A549 (cell line): ENCODE data around the gene PPP1R14B.

Source experiments
- BCL3 ChIP-seq: fragments of >200 bp; sonication (Bioruptor Twin); formaldehyde crosslinking; IDR thresholded peaks from 3 replicates; pipeline ENCODE4 v1.6.1; 2016
- CTCF ChIP-seq: fragments of >200 bp; sonication (Bioruptor Twin); formaldehyde crosslinking; IDR thresholded peaks from 3 replicates; pipeline ENCODE4 v1.5.1; 2016
- E2F6 ChIP-seq: IDR thresholded peaks from 2 replicates; pipeline ENCODE4 v1.6.1; 2012; ENCODE audit warnings: low read depth, borderline replicate concordance
- EP300 ChIP-seq, 2 experiments: fragments of >200 bp; sonication (Bioruptor Twin); formaldehyde crosslinking; IDR thresholded peaks; 2 replicates in 1 of 2; 3 replicates in 1 of 2; pipeline ENCODE4 v1.6.1; 2016 to 2017
- FOSL2 ChIP-seq, 2 experiments: fragments of 450-650 bp in 1 of 2; fragments of >200 bp in 1 of 2; sonication (Bioruptor Twin) in 1 of 2; formaldehyde crosslinking; IDR thresholded peaks; 2 replicates each; pipeline versions ENCODE4 v1.5.0 to v1.6.1; 2016 to 2020; ENCODE audit warnings: mild to moderate bottlenecking in 1 of 2, moderate library complexity in 1 of 2
- HOXA7 ChIP-seq: fragments of 250-450 bp; sonication (Bioruptor Pico); IDR thresholded peaks from 2 replicates; pipeline ENCODE4 v1.5.0; 2020; ENCODE audit warnings: mild to moderate bottlenecking, moderate library complexity
- JUNB ChIP-seq: fragments of >200 bp; sonication (Bioruptor Twin); formaldehyde crosslinking; IDR thresholded peaks from 2 replicates; pipeline ENCODE4 v1.6.1; 2016
- KDM5A ChIP-seq: fragments of 200-600 bp; sonication (generic); IDR thresholded peaks from 2 replicates; pipeline ENCODE4 v1.6.1; 2016; ENCODE audit warnings: antibody characterized with exemption, mild to moderate bottlenecking
- POLR2A ChIP-seq: IDR thresholded peaks from 2 replicates; pipeline ENCODE4 v1.6.1; 2012; ENCODE audit warnings: mild to moderate bottlenecking, low read length
- REST ChIP-seq: fragments of 200-600 bp; sonication (generic); IDR thresholded peaks from 2 replicates; pipeline ENCODE4 v1.6.1; 2016; ENCODE audit warnings: antibody characterized with exemption, mild to moderate bottlenecking, moderate library complexity
- RFX5 ChIP-seq: fragments of 450-650 bp; IDR thresholded peaks from 2 replicates; pipeline ENCODE4 v1.7.1; 2014; ENCODE audit warnings: antibody characterized with exemption, mild to moderate bottlenecking, moderate library complexity
- SMC3 ChIP-seq: fragments of >200 bp; sonication (Bioruptor Twin); formaldehyde crosslinking; IDR thresholded peaks from 3 replicates; pipeline ENCODE4 v1.6.1; 2018; ENCODE audit warnings: inconsistent platforms

GRCh38 chr11:64229744-64230170, 17.0 kb downstream of the PPP1R14B start:
- TF ChIP-seq CTCF (no peak), EP300 (IDR thresholded peaks at IDR 0.05) (no peak), POLR2A (no peak), REST (no peak), RFX5 (no peak), SMC3 (no peak), JUNB (no peak), HOXA7 (CRISPR knock-in tag) (no peak), E2F6 (no peak), BCL3 (no peak), KDM5A (no peak), FOSL2 (IDR thresholded peaks at IDR 0.05) (no peak), FOSL2 (CRISPR knock-in tag; IDR thresholded peaks at IDR 0.05) (no peak)
